Omental fat pad (tissue), 4 donors: Measurements from ENCODE around the gene ABCB10. TPM values are rescaled to one million over a fixed set of nuclear protein-coding genes. Genes with fewer than 3 reads are reported as not detected.
A peak's percentile ranks its signal among the peaks of the same experiment; 100 is the strongest.

Experiments
- ATAC-seq: fragments of 150-250 bp; one replicate; pipeline ENCODE4 v1.9.1; 2016; ENCODE audit warnings: mild to moderate bottlenecking, moderate library complexity; ENCODE audit not compliant: low FRiP score
- DNase-seq: peaks from one replicate; pipeline ENCODE4 v3.0.0-alpha.2; 2019; ENCODE audit warnings: low spot score
- total RNA-seq, 4 donors: library from RNA; depleted of rRNA; stranded (reverse); fragments of >200 nt; gene quantifications; one replicate each; pipeline ENCODE4 v1.1.0, GENCODE V29; 2016
- TF ChIP-seq, protein P1 (sequence below), 3 donors: fragments of 450-650 bp; IDR thresholded peaks; one replicate each; pipeline ENCODE4 v1.5.1; 2016 to 2017; ENCODE audit warnings: antibody characterized with exemption in 3 of 3, mild to moderate bottlenecking in 3 of 3, moderate library complexity in 2 of 3

ABCB10 gene
- total RNA-seq, 4 donors from 2014 or later: 10.1 to 17.8 (median 14.3) TPM

DNA sequence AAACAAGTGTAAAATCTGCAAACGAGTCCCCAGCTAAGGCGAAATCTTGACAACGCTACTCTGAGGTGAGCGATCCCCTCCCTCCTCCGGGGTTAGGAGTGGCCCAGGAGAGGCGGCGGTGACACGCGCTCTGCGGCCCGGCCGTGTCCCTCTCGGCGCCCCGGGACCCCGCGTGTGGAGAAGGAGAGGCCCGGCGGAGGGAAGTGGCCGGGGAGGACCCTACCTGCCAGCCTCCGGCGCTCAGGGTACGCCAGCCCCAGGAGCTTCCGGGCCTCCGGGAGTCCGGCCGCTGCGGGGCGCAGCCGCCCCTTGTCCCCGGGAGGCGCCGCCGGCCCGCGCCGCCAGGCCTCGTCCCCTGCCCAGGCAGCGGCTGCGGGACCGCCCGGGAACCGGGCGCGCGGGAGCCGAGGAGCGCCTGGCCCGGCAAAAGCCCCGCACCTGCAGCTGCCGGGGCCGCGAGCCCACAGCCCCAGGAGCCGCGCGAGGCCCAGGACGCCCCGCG is 543 bp downstream of the ABCB10 start:
- peak; percentile 41 for ATAC-seq
- DNase-seq: no peak
- TF ChIP-seq, protein P1, sequence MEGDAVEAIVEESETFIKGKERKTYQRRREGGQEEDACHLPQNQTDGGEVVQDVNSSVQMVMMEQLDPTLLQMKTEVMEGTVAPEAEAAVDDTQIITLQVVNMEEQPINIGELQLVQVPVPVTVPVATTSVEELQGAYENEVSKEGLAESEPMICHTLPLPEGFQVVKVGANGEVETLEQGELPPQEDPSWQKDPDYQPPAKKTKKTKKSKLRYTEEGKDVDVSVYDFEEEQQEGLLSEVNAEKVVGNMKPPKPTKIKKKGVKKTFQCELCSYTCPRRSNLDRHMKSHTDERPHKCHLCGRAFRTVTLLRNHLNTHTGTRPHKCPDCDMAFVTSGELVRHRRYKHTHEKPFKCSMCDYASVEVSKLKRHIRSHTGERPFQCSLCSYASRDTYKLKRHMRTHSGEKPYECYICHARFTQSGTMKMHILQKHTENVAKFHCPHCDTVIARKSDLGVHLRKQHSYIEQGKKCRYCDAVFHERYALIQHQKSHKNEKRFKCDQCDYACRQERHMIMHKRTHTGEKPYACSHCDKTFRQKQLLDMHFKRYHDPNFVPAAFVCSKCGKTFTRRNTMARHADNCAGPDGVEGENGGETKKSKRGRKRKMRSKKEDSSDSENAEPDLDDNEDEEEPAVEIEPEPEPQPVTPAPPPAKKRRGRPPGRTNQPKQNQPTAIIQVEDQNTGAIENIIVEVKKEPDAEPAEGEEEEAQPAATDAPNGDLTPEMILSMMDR (IDR thresholded peaks at IDR 0.05): no peak

GRCh38 chr1:229557200-229557850 is 1.2 kb downstream of the ABCB10 start:
- ATAC-seq (no peak), DNase-seq (no peak)
- TF ChIP-seq, protein P1 (IDR thresholded peaks at IDR 0.05): no peak

DNA sequence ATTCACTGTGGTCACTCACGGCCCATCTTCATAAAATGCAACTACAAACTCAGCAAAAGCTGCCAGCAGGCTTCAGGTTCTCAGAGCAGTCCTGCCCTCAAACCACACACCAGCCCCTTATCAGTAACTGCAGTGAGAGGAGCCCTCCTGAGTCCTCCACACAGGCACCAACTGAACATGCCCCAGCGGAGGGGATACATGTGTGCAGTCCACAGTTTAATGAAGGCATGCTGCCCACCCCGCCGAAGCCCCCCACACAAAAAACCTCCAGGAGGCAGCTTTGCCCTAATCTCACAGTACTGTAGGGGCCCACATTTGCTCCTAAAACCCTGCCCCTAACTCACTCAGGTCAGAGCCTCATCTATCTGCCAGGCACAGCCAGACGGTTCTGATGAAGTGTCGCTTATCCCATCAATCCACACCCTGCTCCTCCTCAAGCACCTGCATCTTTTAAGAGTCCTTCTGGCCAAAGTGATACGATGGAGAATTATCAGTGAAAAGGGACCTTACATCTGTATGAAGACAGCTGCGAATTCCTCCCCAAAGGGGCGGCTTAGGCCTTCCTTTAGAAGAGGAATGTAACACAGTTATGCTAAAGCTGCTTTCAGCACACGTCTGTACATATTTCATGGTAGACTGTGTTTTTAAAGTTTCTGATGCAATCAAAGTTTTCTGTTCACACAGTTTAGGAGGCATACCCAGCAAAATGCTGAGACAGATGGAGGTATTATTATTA is 3.5 kb downstream of the ABCB10 start:
- DNase-seq (no peak), ATAC-seq (no peak)
- TF ChIP-seq, protein P1 (IDR thresholded peaks at IDR 0.05): no peak

DNA sequence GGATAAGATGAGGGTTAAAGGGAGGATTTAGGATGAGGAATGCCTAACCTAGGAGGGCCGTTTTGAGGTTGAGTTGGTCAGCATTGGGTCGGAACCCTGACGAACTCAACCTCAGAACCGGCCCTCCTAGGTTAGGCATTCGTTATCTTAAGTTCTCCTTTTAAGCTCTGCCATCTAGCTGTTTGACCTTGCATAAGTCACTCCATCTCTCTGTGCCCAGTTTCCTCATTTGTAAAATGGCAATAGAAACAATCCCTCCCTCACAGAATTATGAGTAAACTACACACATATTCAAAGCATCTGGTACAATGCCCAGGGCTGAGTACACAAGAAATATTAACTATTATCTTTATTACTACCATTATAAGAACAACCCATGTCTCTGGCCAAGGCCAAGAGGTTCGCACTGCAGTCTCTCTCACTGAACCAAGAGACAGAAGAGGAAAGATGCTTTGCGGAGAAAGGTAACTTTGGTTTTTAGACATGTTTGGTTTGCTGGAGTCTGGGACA is 4.8 kb downstream of the ABCB10 start:
- DNase-seq: no peak

GRCh38 chr1:229552732-229553131 is 5.8 kb downstream of the ABCB10 start:
- DNase-seq: no peak
- ATAC-seq: no peak
- TF ChIP-seq, protein P1 (IDR thresholded peaks at IDR 0.05): no peak

More for the DNA sequence above, 4.8 kb downstream of the ABCB10 start:
- no peak for ATAC-seq
- TF ChIP-seq, protein P1 (IDR thresholded peaks at IDR 0.05): no peak

DNA sequence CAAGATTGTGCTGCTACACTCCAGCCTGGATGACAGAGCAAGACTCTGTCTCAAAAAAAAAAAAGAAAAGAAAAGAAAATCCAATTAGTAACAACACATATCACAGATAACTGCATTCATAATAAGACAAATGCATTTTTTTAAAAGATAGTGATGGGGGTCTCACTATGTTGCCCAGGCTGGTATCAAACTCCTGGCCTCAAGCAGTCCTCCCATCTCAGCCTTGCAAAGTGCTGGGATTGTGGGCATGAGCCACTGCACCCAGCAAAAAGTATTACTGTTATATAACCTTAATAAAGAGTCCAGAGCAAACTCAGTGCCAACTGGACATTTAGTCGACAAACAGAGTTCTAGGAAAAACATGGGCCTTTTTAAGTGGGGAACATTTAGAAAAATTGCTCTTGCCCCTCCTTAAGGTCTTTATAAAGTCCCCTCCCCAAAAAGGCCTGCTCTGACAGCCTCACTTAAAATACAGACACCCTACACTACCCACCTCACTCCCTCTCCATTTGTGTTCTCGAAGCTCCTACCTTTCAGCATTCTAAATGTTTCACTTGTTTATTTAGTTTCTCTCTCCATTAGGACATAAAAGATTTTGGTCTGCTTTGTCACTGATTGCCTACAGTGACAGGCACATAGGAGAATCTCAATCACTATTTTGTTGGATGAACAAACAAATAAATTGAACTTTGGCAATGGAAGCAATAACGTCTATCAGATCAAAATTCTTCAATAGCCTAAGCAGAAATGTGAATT is 7.5 kb downstream of the ABCB10 start:
- no peak for DNase-seq
- ATAC-seq: no peak
- TF ChIP-seq, protein P1 (IDR thresholded peaks at IDR 0.05): no peak
